AG04450 (cell line): ENCODE measurements around the gene MON1A. TPM values are rescaled to one million over a fixed set of nuclear protein-coding genes. Genes with fewer than 3 reads are reported as not detected.
A peak's percentile ranks its signal among the peaks of the same experiment; 100 is the strongest.
"Not testable (repeated sequence)": the region's sequence is repeated elsewhere in the genome, so short reads cannot be mapped to it uniquely, and the experiment has no call there.

Experiments
- CTCF ChIA-PET: fragments of 300-600, 350-600 bp; formaldehyde crosslinking; extraction: SDS; loops from one replicate; lab custom pipeline; 2022; ENCODE audit warnings: antibody characterized with exemption, inconsistent platforms; lab: Charles Lee
- POLR2A ChIA-PET: fragments of 350-600 bp; formaldehyde crosslinking; extraction: SDS; loops from one replicate; lab custom pipeline; 2021; ENCODE audit warnings: antibody characterized with exemption, inconsistent platforms; lab: Yijun Ruan, JAX
- DNase-seq: peaks from one replicate; pipeline ENCODE4 v3.0.0-alpha.2; 2011; ENCODE audit warnings: low read depth, low spot score
- H3K27ac ChIP-seq: one replicate; pipeline ENCODE4 v1.5.1; 2012; ENCODE audit warnings: low read depth, low read length, control low read depth
- H3K27me3 ChIP-seq: one replicate; pipeline ENCODE4 v1.6.0; 2012; ENCODE audit warnings: low read length; ENCODE audit not compliant: control insufficient read depth, insufficient read depth
- H3K4me3 ChIP-seq: 2 replicates; pipeline ENCODE4 v1.5.1; 2011; ENCODE audit warnings: mild to moderate bottlenecking, low read depth, low read length, control low read depth
- H3K9me3 ChIP-seq: 2 replicates; pipeline ENCODE4 v1.5.1; 2012; ENCODE audit warnings: low read length; ENCODE audit not compliant: control insufficient read depth, insufficient read depth
- polyA plus RNA-seq: library from polyadenylated mRNA; depleted of rRNA; stranded (reverse); fragments of >200 nt; gene quantifications from 2 replicates; pipeline ENCODE4 v1.2.3, GENCODE V29; 2011
- TF ChIP-seq, protein P1 (sequence below): IDR thresholded peaks from 2 replicates; pipeline ENCODE4 v1.5.1; 2011; ENCODE audit warnings: low read depth, low read length, control low read depth, inconsistent platforms

The MON1A gene
- polyA plus RNA-seq, 1 experiment, result 7.1 TPM

DNA sequence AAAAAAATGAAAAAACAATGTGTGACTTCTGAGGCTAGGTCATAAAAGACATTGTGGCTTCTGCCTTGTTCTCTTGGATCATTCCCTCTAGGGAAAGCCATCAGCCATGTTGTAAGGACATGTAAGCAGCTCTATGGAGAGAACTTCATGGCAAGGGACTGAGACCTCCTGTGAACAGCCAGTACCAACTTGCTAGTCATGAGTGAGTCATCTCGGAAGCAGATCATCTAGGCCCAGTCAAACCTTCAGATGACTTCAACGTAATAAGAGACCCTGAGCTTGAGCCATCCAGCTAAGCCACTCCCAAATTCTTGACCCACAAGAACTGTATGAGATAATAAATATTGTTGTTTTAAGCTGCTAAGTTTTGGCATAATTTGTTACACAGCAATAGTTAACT is 4.9 kb downstream of the MON1A start:
- CTCF ChIA-PET, result no interaction called here
- peak; percentile 33 for DNase-seq
- no peak overlapping the region for H3K4me3 ChIP-seq
- POLR2A ChIA-PET, result interaction anchor here (0.7 to 1.4 kb wide), 2 partner anchors 15 to 174 kb away, joined by 3 to 7 read pairs; partner anchors contain the start of gene RBM6
- H3K9me3 ChIP-seq, result no peaks in the 10 kb centered on the region
- no peaks in the 10 kb centered on the region for H3K27me3 ChIP-seq
- H3K27ac ChIP-seq, result no peak overlapping the region
- TF ChIP-seq, protein P1, sequence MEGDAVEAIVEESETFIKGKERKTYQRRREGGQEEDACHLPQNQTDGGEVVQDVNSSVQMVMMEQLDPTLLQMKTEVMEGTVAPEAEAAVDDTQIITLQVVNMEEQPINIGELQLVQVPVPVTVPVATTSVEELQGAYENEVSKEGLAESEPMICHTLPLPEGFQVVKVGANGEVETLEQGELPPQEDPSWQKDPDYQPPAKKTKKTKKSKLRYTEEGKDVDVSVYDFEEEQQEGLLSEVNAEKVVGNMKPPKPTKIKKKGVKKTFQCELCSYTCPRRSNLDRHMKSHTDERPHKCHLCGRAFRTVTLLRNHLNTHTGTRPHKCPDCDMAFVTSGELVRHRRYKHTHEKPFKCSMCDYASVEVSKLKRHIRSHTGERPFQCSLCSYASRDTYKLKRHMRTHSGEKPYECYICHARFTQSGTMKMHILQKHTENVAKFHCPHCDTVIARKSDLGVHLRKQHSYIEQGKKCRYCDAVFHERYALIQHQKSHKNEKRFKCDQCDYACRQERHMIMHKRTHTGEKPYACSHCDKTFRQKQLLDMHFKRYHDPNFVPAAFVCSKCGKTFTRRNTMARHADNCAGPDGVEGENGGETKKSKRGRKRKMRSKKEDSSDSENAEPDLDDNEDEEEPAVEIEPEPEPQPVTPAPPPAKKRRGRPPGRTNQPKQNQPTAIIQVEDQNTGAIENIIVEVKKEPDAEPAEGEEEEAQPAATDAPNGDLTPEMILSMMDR, result no peak

DNA sequence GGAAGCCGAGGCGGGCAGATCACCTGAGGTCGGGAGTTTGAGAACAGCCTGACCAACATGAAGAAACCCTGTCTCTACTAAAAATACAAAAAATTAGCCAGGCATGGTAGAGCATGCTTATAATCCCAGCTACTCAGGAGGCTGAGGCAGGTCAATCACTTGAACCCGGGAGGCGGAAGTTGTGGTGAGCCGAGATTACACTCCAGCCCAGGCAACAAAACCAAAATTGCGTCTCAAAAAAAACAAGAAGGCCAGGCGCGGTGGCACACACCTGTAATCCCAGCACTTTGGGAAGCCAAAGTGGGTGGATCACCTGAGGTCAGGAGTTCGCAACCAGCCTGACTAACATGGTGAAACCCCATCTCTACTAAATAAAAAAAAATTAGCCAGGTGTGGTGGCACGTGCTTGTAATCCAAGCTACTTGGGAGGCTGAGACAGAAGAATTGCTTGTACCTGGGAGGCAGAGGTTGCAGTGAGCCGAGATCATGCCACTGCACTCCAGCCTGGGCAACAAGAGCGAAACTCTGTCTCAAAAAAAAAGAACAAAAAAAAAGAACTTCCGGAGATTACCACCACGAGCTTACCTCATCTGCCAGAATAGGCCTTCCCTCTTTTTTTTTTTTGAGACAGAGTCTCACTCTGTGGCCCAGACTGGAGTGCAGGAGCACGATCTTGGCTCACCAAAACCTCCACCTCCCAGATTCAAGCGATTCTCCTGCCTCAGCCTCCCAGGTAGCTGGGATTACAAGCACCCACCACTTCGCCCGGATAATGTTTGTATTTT is 11.6 kb downstream of the MON1A start:
- POLR2A ChIA-PET, H3K4me3 ChIP-seq, H3K9me3 ChIP-seq, H3K27ac ChIP-seq, H3K27me3 ChIP-seq, DNase-seq: not testable (repeated sequence)
- CTCF ChIA-PET, result interaction anchor here (0.6 kb wide), 1 partner anchor 78 kb away, joined by 3 read pairs; no protein-coding TSS in a partner anchor

DNA sequence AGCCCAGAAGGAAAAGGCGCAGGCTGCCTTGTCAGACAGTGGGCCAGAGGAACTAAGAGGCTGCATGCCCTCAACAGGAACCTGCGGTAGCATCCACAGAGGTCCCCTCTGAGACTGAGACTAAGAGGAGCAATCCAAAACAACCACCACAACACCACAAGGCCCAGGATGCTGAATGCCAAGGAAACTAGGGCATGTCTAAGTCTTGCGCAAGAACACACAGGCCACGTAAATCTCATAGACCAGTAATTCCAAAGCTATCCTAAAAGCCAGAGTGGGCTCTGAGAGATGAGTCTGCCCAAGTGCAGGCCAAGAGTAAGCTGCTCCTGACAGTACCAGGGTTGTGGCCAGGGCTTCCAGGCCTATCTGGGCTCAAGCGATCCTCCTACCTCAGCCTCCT is 12.9 kb downstream of the MON1A start:
- no peak overlapping the region for H3K27ac ChIP-seq
- no peaks in the 10 kb centered on the region for H3K9me3 ChIP-seq
- no peaks in the 10 kb centered on the region for H3K27me3 ChIP-seq
- CTCF ChIA-PET, result interaction anchor here (1.5 kb wide), 1 partner anchor 13 kb away, joined by 3 read pairs; the partner anchor contains the start of gene MON1A
- no peak for DNase-seq
- TF ChIP-seq, protein P1, result no peak
- POLR2A ChIA-PET, result interaction anchor here (0.5 kb wide), 1 partner anchor 717 kb away, joined by 3 read pairs; a partner anchor contains a TSS
- no peak overlapping the region for H3K4me3 ChIP-seq

DNA sequence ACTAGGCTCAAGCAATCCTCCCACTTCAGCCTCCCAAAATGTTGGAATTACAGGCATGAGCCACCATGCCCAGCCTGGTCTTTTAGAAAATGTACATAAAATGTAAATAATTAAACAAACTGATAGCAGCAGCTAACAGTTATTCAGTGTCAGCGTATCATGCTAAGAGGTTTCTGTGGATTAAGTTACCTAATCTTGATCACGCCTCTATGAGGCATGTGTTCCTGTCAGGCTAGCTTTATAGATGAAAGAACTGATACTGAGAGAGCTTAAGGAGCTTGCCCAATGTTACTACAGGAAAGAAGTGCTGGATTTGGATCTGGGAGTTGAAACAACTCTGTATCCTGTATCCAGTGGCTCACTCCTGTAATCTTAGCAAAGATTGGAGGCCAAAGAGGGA is 14.7 kb downstream of the MON1A start:
- ChIA-PET POLR2A (no interaction called here), CTCF (interaction anchor here (0.5 kb wide), 1 partner anchor 112 kb away, joined by 3 read pairs; the partner anchor contains the start of gene INKA1)
- TF ChIP-seq, protein P1, result no peak
- no peak overlapping the region for H3K4me3 ChIP-seq
- DNase-seq, result no peak
- no peaks in the 10 kb centered on the region for H3K9me3 ChIP-seq
- no peaks in the 10 kb centered on the region for H3K27me3 ChIP-seq
- no peak overlapping the region for H3K27ac ChIP-seq

DNA sequence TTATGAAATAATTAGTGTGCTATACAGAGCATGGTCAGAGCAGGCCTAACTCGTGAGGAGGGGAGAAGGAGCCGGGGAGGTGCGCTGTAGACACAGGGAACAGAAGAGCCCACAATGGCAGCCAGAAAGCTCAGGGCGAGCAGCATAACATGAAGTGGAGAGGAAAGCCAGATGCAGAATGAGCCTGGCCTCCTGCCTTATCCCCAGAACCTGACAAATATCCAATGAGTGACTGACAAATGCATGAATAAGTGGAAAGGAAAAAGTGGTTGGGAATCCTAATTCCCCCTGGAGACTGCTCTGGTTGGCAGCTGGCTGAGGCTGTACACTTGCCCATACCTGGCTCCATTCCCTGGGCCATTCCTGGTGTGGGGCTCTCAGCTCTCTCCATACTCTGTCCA is 16.7 kb downstream of the MON1A start:
- ChIA-PET CTCF (no interaction called here), POLR2A (no interaction called here)
- DNase-seq, result no peak
- Histone ChIP-seq H3K27ac (no peak overlapping the region), H3K4me3 (no peak overlapping the region), H3K27me3 (no peaks in the 10 kb centered on the region), H3K9me3 (no peaks in the 10 kb centered on the region)
- TF ChIP-seq, protein P1, result no peak
